HG02970 (cell line): ENCODE results near the gene GALNT18.
A peak's percentile ranks its signal among the peaks of the same experiment; 100 is the strongest.
"Not testable (repeated sequence)": the region's sequence is repeated elsewhere in the genome, so short reads cannot be mapped to it uniquely, and the experiment has no call there.

Experiments
- ATAC-seq: cut with Tn5 transposase; IDR thresholded peaks from one replicate; pipeline ENCODE4 v1.9.1; 2021; ENCODE audit warnings: mild to moderate bottlenecking, moderate library complexity, moderate number of reproducible peaks; ENCODE audit not compliant: unreplicated experiment, low FRiP score

GALNT18 gene

GRCh38 chr11:11374358-11375148 lies 247.3 kb downstream of the GALNT18 start:
- peak; percentile 71 for ATAC-seq

GRCh38 chr11:11373934-11374333 lies 247.9 kb downstream of the GALNT18 start:
- ATAC-seq, result no peak

- ATAC-seq, result no peak
Measured at GRCh38 chr11:11372461-11372860, 249.3 kb downstream of the GALNT18 start.

GRCh38 chr11:11370962-11371303 lies 250.9 kb downstream of the GALNT18 start:
- no peak for ATAC-seq

GRCh38 chr11:11370255-11370961 lies 251.4 kb downstream of the GALNT18 start:
- no peak for ATAC-seq

- no peak for ATAC-seq
Measured at GRCh38 chr11:11366793-11367192, 255.0 kb downstream of the GALNT18 start.

- ATAC-seq, result no peak
Measured at GRCh38 chr11:11363674-11364073, 258.1 kb downstream of the GALNT18 start.

GRCh38 chr11:11359611-11360010 lies 262.2 kb downstream of the GALNT18 start:
- no peak for ATAC-seq

- no peak for ATAC-seq
Measured at GRCh38 chr11:11356842-11357241, 265.0 kb downstream of the GALNT18 start.

GRCh38 chr11:11352878-11353277 lies 268.9 kb downstream of the GALNT18 start, which contains the start of gene CSNK2A3:
CSNK2A3 (minus strand) TSS chr11:11353250; CDS start chr11:11353119, 131 bp downstream.
- not testable (repeated sequence) for ATAC-seq

GRCh38 chr11:11351851-11352250 lies 270.0 kb downstream of the GALNT18 start:
- ATAC-seq, result not testable (repeated sequence)

GRCh38 chr11:11351042-11351586 lies 270.7 kb downstream of the GALNT18 start:
- ATAC-seq, result no peak

- ATAC-seq, result no peak
Measured at GRCh38 chr11:11349870-11350337, 271.9 kb downstream of the GALNT18 start.

GRCh38 chr11:11349106-11349825 lies 272.5 kb downstream of the GALNT18 start:
- no peak for ATAC-seq

- no peak for ATAC-seq
Measured at GRCh38 chr11:11348303-11348702, 273.5 kb downstream of the GALNT18 start.

- ATAC-seq, result no peak
Measured at GRCh38 chr11:11347592-11347991, 274.2 kb downstream of the GALNT18 start.

GRCh38 chr11:11346303-11346702 lies 275.5 kb downstream of the GALNT18 start:
- ATAC-seq, result no peak

GRCh38 chr11:11345099-11345498 lies 276.7 kb downstream of the GALNT18 start:
- ATAC-seq, result no peak

GRCh38 chr11:11344045-11344444 lies 277.8 kb downstream of the GALNT18 start:
- ATAC-seq, result no peak

- ATAC-seq, result no peak
Measured at GRCh38 chr11:11338304-11338703, 283.5 kb downstream of the GALNT18 start.

- no peak for ATAC-seq
Measured at GRCh38 chr11:11336664-11337063, 285.1 kb downstream of the GALNT18 start.
